ENCODE data around the gene ARHGDIB. TPM values are rescaled to one million over a fixed set of nuclear protein-coding genes. Genes with fewer than 3 reads are reported as not detected.

The ARHGDIB gene
- total RNA-seq (2014; rRNA removed; shearing (Covaris generic)) = 1.2 and 2.4 TPM in 2 replicates

- Histone ChIP-seq H3K4me3 (no peak within 1 kb of the TSS), H3K4me1 (peaks cover 7% of the 10 kb centered on the region), H3K27ac (no peak within 1 kb of the TSS; the same call in 1 of the 2 replicates)
Measured at GRCh38 chr12:14961466-14962152, at the start of gene ARHGDIB. Gene ARHGDIB, minus strand, starts transcription at chr12:14961601. Its CDS starts 10,889 bp downstream, at chr12:14950712.

GRCh38 chr12:15011162-15011561 is 49.8 kb upstream of the ARHGDIB start:
- no peaks in the 10 kb centered on the region for H3K36me3 ChIP-seq
- no peaks in the 10 kb centered on the region for H3K27me3 ChIP-seq
- no peaks in the 10 kb centered on the region for H3K4me1 ChIP-seq
- no peak overlapping the region for H3K27ac ChIP-seq
- H3K4me3 ChIP-seq = no peak overlapping the region
- no peaks in the 10 kb centered on the region for H3K9me3 ChIP-seq (replicated peaks)
- no peak for DNase-seq

More at GRCh38 chr12:14961466-14962152, at the start of gene ARHGDIB:
- no peaks in the 10 kb centered on the region for H3K9me3 ChIP-seq (replicated peaks)
- H3K36me3 ChIP-seq = no peaks in the 10 kb centered on the region
- no peak for DNase-seq
- H3K27me3 ChIP-seq = no peaks in the 10 kb centered on the region

GRCh38 chr12:15007551-15007950 is 46.1 kb upstream of the ARHGDIB start:
- no peaks in the 10 kb centered on the region for H3K4me1 ChIP-seq
- H3K27ac ChIP-seq = no peak overlapping the region
- H3K4me3 ChIP-seq = no peak overlapping the region
- no peaks in the 10 kb centered on the region for H3K36me3 ChIP-seq
- no peaks in the 10 kb centered on the region for H3K27me3 ChIP-seq
- H3K9me3 ChIP-seq (replicated peaks) = no peaks in the 10 kb centered on the region
- DNase-seq = no peak

GRCh38 chr12:15005064-15005463 is 43.7 kb upstream of the ARHGDIB start:
- H3K27ac ChIP-seq = no peak overlapping the region
- H3K27me3 ChIP-seq = no peaks in the 10 kb centered on the region
- no peak overlapping the region for H3K4me3 ChIP-seq
- no peaks in the 10 kb centered on the region for H3K9me3 ChIP-seq (replicated peaks)
- peaks cover 18% of the 10 kb centered on the region for H3K4me1 ChIP-seq
- H3K36me3 ChIP-seq = no peaks in the 10 kb centered on the region
- DNase-seq = no peak

GRCh38 chr12:15004421-15004820 is 43.0 kb upstream of the ARHGDIB start:
- Histone ChIP-seq H3K9me3 (replicated peaks) (no peaks in the 10 kb centered on the region), H3K4me3 (no peak overlapping the region), H3K4me1 (peaks cover 24% of the 10 kb centered on the region), H3K27ac (no peak overlapping the region), H3K36me3 (no peaks in the 10 kb centered on the region), H3K27me3 (no peaks in the 10 kb centered on the region)
- no peak for DNase-seq

GRCh38 chr12:15001733-15002382 is 40.5 kb upstream of the ARHGDIB start:
- peak overlapping the region; percentile 30 for H3K4me3 ChIP-seq
- H3K27ac ChIP-seq = peak overlapping the region; percentile 1; the same call in 1 of the 2 replicates
- H3K9me3 ChIP-seq (replicated peaks) = no peaks in the 10 kb centered on the region
- DNase-seq = peak; percentile 53 to 66
- peaks cover 29% of the 10 kb centered on the region for H3K4me1 ChIP-seq
- no peaks in the 10 kb centered on the region for H3K36me3 ChIP-seq
- no peaks in the 10 kb centered on the region for H3K27me3 ChIP-seq

- Histone ChIP-seq H3K4me3 (no peak overlapping the region), H3K36me3 (no peaks in the 10 kb centered on the region), H3K27me3 (no peaks in the 10 kb centered on the region), H3K4me1 (peaks cover 29% of the 10 kb centered on the region), H3K9me3 (replicated peaks) (no peaks in the 10 kb centered on the region), H3K27ac (no peak overlapping the region; the same call in 1 of the 2 replicates)
- peak in 1 of 2 experiments; percentile 28 for DNase-seq
Measured at GRCh38 chr12:15000575-15000974, 39.2 kb upstream of the ARHGDIB start.

- H3K36me3 ChIP-seq = no peaks in the 10 kb centered on the region
Measured at GRCh38 chr12:14999695-15000365, 38.4 kb upstream of the ARHGDIB start.

GRCh38 chr12:14999021-14999694 is 37.8 kb upstream of the ARHGDIB start:
- DNase-seq = no peak

More at GRCh38 chr12:14999695-15000365, 38.4 kb upstream of the ARHGDIB start:
- H3K9me3 ChIP-seq (replicated peaks) = no peaks in the 10 kb centered on the region
- H3K4me1 ChIP-seq = peaks cover 29% of the 10 kb centered on the region
- no peak overlapping the region for H3K27ac ChIP-seq
- H3K27me3 ChIP-seq = no peaks in the 10 kb centered on the region
- DNase-seq = peak in 1 of 2 experiments; percentile 18
- H3K4me3 ChIP-seq = no peak overlapping the region

GRCh38 chr12:14997998-14998397 is 36.6 kb upstream of the ARHGDIB start:
- DNase-seq = no peak
- H3K36me3 ChIP-seq = no peaks in the 10 kb centered on the region
- H3K4me3 ChIP-seq = no peak overlapping the region
- H3K27ac ChIP-seq = no peak overlapping the region
- no peaks in the 10 kb centered on the region for H3K9me3 ChIP-seq (replicated peaks)
- H3K4me1 ChIP-seq = peaks cover 32% of the 10 kb centered on the region
- H3K27me3 ChIP-seq = no peaks in the 10 kb centered on the region

More at GRCh38 chr12:14999021-14999694, 37.8 kb upstream of the ARHGDIB start:
- Histone ChIP-seq H3K4me3 (no peak overlapping the region), H3K4me1 (peaks cover 29% of the 10 kb centered on the region), H3K27ac (no peak overlapping the region), H3K36me3 (no peaks in the 10 kb centered on the region), H3K27me3 (no peaks in the 10 kb centered on the region), H3K9me3 (replicated peaks) (no peaks in the 10 kb centered on the region)

GRCh38 chr12:14995583-14996425 is 34.4 kb upstream of the ARHGDIB start:
- Histone ChIP-seq H3K4me1 (peaks cover 26% of the 10 kb centered on the region), H3K36me3 (no peaks in the 10 kb centered on the region), H3K4me3 (no peak overlapping the region), H3K27ac (no peak overlapping the region), H3K9me3 (replicated peaks) (0 out of 2 replicates have a peak, but pooled peaks cover 5% of the 10 kb centered on the region), H3K27me3 (no peaks in the 10 kb centered on the region)
- DNase-seq = peak in 1 of 2 experiments; percentile 70

- H3K27ac ChIP-seq = no peak overlapping the region
- H3K4me3 ChIP-seq = no peak overlapping the region
- H3K4me1 ChIP-seq = peaks cover 14% of the 10 kb centered on the region
- H3K9me3 ChIP-seq (replicated peaks) = 0 out of 2 replicates have a peak, but pooled peaks cover 5% of the 10 kb centered on the region
- no peak for DNase-seq
- H3K27me3 ChIP-seq = no peaks in the 10 kb centered on the region
- no peaks in the 10 kb centered on the region for H3K36me3 ChIP-seq
Measured at GRCh38 chr12:14994610-14995009, 33.2 kb upstream of the ARHGDIB start.

- Histone ChIP-seq H3K4me1 (peaks cover 6% of the 10 kb centered on the region; the same call in 1 of the 2 replicates), H3K27me3 (no peaks in the 10 kb centered on the region), H3K4me3 (no peak overlapping the region), H3K36me3 (no peaks in the 10 kb centered on the region), H3K9me3 (replicated peaks) (0 out of 2 replicates have a peak, but pooled peaks cover 5% of the 10 kb centered on the region), H3K27ac (no peak overlapping the region)
- no peak for DNase-seq
Measured at GRCh38 chr12:14993537-14994266, 32.3 kb upstream of the ARHGDIB start.

Data from SJCRH30 (cell line).